Aorta (tissue), 5 donors: Measurements from ENCODE around the gene ATP6V0E1. TPM values are rescaled to one million over a fixed set of nuclear protein-coding genes. Genes with fewer than 3 reads are reported as not detected.

Experiments
- ATAC-seq: fragments of 200-7000 bp; cut with Tn5 transposase; one replicate; pipeline ENCODE4 v1.9.1; 2022; ENCODE audit warnings: moderate library complexity; ENCODE audit not compliant: low FRiP score
- DNase-seq, 2 donors: peaks; one replicate each; pipeline ENCODE4 v3.0.0-alpha.2; 2020
- H3K27ac ChIP-seq, 2 donors: one replicate each; pipeline ENCODE4 v1.5.1; 2013; ENCODE audit warnings: low read length in 2 of 2, mild to moderate bottlenecking in 2 of 2, moderate library complexity in 2 of 2, control low read depth in 1 of 2, inconsistent platforms in 1 of 2, low read depth in 1 of 2
- H3K27me3 ChIP-seq, 2 donors: one replicate each; pipeline ENCODE4 v1.6.1; 2013; ENCODE audit warnings: control low read depth in 1 of 2, low read length in 1 of 2, mild to moderate bottlenecking in 1 of 2, moderate library complexity in 1 of 2; ENCODE audit not compliant: insufficient read depth in 2 of 2, control insufficient read depth in 1 of 2
- H3K36me3 ChIP-seq, 2 donors: one replicate each; pipeline ENCODE4 v1.6.1; 2013; ENCODE audit warnings: control low read depth in 1 of 2, low read length in 1 of 2, mild to moderate bottlenecking in 1 of 2; ENCODE audit not compliant: insufficient read depth in 2 of 2, control insufficient read depth in 1 of 2
- H3K4me1 ChIP-seq, 2 donors: one replicate each; pipeline ENCODE4 v1.6.1; 2013; ENCODE audit warnings: low read length in 2 of 2, control low read depth in 1 of 2, mild to moderate bottlenecking in 1 of 2, moderate library complexity in 1 of 2; ENCODE audit not compliant: insufficient read depth in 2 of 2, control insufficient read depth in 1 of 2
- H3K4me3 ChIP-seq, 2 donors: one replicate each; pipeline ENCODE4 v1.5.1; 2013; ENCODE audit warnings: low read length in 2 of 2, control low read depth in 1 of 2, mild to moderate bottlenecking in 1 of 2
- H3K9me3 ChIP-seq: one replicate; pipeline ENCODE4 v1.6.1; 2013; ENCODE audit warnings: mild to moderate bottlenecking, low read length; ENCODE audit not compliant: control insufficient read depth
- WGBS, 2 donors: extraction: QIAGEN DNeasy Blood & Tissue Kit; methylation state at CpG; one replicate each; pipeline ENCODE4 v1.1.7; 2013; 5-methylcytosine and 5-hydroxymethylcytosine counted together
- intact Hi-C, 2 donors: fragments of 100-400 bp; cut with DNase I; formaldehyde crosslinking; loops; one replicate each; pipeline versions ENCODE4 v1.14.2 to v1.15.0; 2022
- polyA plus RNA-seq, 2 donors: library from polyadenylated mRNA; stranded (reverse); fragments of 200-250 nt; gene quantifications; one replicate each; pipeline ENCODE4 v1.2.3, GENCODE V29; 2013
- total RNA-seq, 2 donors: library from RNA; stranded (reverse); fragmentation: NEBNext Ultra II Directional; extraction: Animal tissue kit (Norgen Biotek cat#: 25700); gene quantifications; one replicate each; pipeline ENCODE4 v1.2.1, GENCODE V29; 2021
- donor health status: healthy with polysubstance abuse.
- donor health status: Bipolar disorder and iron deficiency.
- donor health status: DM: no; HTN: no; CAD: no.
- donor health status: DM: no; HTN: no; CAD: no.
- donor health status: DM: yes; HTN: yes; CAD: no.

The ATP6V0E1 gene
- total and polyA plus RNA-seq, 4 donors: 183 to 268 (median 218) TPM

DNA sequence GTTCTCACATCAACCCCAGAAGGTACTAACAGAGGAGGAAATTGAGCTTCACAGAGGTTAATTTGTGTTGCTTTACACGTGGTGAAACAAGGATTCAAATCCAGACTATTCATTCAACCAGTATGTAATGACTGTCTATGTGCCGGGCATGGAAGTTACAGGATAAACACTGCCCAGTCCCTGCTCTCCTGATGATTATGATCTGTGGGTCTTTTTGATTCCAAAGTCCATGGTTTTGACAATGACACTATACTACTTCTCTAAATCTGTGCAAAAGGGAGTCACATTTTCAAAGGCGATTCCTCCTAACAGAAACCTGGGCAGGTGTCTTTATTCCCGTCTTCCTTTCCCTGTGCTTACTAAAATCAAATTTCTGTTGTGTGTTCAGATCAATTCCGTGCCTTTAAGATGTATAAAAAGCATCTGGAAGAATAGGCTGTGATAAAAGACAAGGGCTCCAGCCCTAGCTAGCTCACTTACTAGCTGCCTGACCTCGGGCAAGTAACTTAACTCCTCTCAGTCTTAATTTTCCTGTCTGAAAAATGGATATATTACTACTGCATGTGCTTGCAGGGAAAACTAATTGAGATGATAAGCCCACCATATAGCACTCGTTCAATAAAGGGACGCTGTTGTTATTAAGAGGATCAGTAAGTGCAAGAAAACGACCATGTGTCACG lies 71.6 kb downstream of the ATP6V0E1 start:
- H3K9me3 ChIP-seq: no peaks in the 10 kb centered on the region
- no peak for ATAC-seq
- H3K27me3 ChIP-seq: no peaks in the 10 kb centered on the region
- intact Hi-C loops: loop anchor here (5.0 to 10.0 kb wide), 3 partner anchors 73 to 90 kb away; partner anchors contain the start of genes BNIP1 (in 2 of the 2) and ATP6V0E1 (in 1 of the 2)
- H3K36me3 ChIP-seq: no peaks in the 10 kb centered on the region
- H3K27ac ChIP-seq: no peak overlapping the region
- no peak for DNase-seq
- peak overlapping the region; percentile 64 to 79 for H3K4me3 ChIP-seq
- WGBS, 2 donors: 19 to 24% methylated on average over 10 of the region's 10 CpGs
- peaks cover 0 to 2% of the 10 kb centered on the region in 2 donors for H3K4me1 ChIP-seq

DNA sequence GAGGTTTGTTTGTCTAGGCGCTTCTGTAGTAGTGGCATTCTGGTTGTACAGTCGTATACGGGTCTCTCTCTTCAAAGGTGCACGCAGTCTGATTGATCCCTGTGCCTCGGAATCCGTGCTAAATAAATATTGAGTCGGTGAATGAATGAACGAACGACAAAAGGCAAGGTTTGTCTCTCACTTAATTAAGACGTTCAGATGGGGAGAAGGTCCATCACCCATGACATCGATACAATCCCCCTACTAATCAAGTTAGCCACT lies 72.1 kb downstream of the ATP6V0E1 start:
- DNase-seq: no peak
- WGBS, 2 donors: 0% methylated on average over 11 of the region's 11 CpGs

DNA sequence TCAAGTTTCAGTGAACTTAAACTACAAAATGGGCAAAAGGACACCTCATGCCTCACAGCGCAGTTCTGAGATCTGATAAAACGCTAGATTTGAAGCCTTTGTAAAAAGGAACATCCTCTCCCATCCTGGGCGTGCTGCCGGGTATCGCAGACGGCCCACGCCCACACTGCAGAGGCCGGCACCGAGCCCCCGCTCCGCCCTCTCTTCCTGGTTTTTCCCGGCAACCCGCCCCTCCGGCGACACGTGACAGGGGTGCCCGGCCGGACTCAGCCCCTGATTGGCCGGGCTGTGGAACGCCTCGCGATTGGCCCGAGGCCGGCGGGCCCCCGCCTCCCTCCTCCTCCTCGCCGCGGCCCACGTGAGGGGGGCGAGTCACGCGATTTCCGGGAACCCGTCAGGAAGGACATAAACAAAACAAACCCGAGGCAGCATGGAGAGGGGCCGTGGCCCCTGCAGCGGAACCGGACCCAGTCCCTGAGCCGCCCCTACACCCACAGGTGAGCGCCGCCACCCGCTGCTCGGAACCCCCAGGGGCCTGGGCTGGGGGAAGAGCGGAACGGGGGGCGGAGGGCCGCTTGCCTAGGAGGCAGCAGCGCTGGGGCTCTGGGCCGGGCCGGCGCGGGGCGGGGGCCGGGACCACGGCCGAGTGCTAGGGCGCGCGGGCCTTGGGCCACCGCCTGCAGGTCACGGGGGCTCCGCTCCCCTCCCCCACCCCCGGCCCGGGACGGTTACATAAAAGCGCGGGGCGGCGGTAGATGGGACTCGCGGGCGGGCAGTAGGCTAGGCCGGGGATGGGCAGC lies 72.6 kb downstream of the ATP6V0E1 start, which contains the start of gene CREBRF:
Gene CREBRF, plus strand, starts transcription at position 370 of the 800 bp plus-strand sequence. CDS start 24,424 bp downstream, outside the sequence.
- Histone ChIP-seq H3K4me3 (peak within 1 kb of the TSS; percentile 93 to 98), H3K4me1 (peaks cover 0 to 2% of the 10 kb centered on the region in 2 donors), H3K27ac (peak within 1 kb of the TSS; percentile 87 to 91), H3K27me3 (no peaks in the 10 kb centered on the region), H3K9me3 (no peaks in the 10 kb centered on the region), H3K36me3 (no peaks in the 10 kb centered on the region)
- 0 to 1% methylated on average over 59 to 74 of the region's 74 CpGs for WGBS, 2 donors
- intact Hi-C loops: loop anchor here (2.0 to 10.0 kb wide), 5 partner anchors 39 to 89 kb away; partner anchors contain the start of genes ATP6V0E1 (in 2 of the 2) and BNIP1 (in 2 of the 2)
- DNase-seq (peak; percentile 99), ATAC-seq (peak; percentile 95)

More for the DNA sequence above, 72.1 kb downstream of the ATP6V0E1 start:
- Histone ChIP-seq H3K9me3 (no peaks in the 10 kb centered on the region), H3K4me3 (peak overlapping the region; percentile 64 to 79), H3K27me3 (no peaks in the 10 kb centered on the region), H3K27ac (no peak overlapping the region), H3K36me3 (no peaks in the 10 kb centered on the region), H3K4me1 (peaks cover 0 to 2% of the 10 kb centered on the region in 2 donors)
- no peak for ATAC-seq
- intact Hi-C loops: loop anchor here (5.0 to 10.0 kb wide), 3 partner anchors 73 to 89 kb away; partner anchors contain the start of genes BNIP1 (in 2 of the 2) and ATP6V0E1 (in 1 of the 2)

DNA sequence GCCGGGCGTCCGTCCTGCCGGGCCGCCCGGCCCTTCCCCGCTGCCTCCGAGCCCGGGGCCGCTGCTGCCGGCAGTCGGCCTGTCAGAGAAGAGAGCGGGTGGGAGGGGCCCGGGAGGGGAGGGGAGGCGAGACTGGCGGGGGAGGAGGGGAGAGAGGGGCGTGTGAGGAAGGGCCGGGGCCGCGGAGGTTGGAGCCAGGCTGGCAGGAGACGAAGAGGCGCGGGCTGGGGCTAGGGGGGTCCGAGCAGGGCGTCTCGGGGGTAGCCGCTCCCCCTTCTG lies 73.2 kb downstream of the ATP6V0E1 start:
- intact Hi-C loops: loop anchor here (2.0 to 10.0 kb wide), 5 partner anchors 40 to 88 kb away; partner anchors contain the start of genes ATP6V0E1 (in 2 of the 2) and BNIP1 (in 2 of the 2)
- peak overlapping the region; percentile 93 to 98 for H3K4me3 ChIP-seq
- peak overlapping the region; percentile 87 to 91 for H3K27ac ChIP-seq
- H3K36me3 ChIP-seq: no peaks in the 10 kb centered on the region
- H3K27me3 ChIP-seq: no peaks in the 10 kb centered on the region
- ATAC-seq (peak; percentile 87), DNase-seq (peak in 1 of 2 donors; percentile 95)
- 0% methylated on average over 18 to 27 of the region's 27 CpGs for WGBS, 2 donors
- H3K4me1 ChIP-seq: peaks cover 0 to 2% of the 10 kb centered on the region in 2 donors
- no peaks in the 10 kb centered on the region for H3K9me3 ChIP-seq

DNA sequence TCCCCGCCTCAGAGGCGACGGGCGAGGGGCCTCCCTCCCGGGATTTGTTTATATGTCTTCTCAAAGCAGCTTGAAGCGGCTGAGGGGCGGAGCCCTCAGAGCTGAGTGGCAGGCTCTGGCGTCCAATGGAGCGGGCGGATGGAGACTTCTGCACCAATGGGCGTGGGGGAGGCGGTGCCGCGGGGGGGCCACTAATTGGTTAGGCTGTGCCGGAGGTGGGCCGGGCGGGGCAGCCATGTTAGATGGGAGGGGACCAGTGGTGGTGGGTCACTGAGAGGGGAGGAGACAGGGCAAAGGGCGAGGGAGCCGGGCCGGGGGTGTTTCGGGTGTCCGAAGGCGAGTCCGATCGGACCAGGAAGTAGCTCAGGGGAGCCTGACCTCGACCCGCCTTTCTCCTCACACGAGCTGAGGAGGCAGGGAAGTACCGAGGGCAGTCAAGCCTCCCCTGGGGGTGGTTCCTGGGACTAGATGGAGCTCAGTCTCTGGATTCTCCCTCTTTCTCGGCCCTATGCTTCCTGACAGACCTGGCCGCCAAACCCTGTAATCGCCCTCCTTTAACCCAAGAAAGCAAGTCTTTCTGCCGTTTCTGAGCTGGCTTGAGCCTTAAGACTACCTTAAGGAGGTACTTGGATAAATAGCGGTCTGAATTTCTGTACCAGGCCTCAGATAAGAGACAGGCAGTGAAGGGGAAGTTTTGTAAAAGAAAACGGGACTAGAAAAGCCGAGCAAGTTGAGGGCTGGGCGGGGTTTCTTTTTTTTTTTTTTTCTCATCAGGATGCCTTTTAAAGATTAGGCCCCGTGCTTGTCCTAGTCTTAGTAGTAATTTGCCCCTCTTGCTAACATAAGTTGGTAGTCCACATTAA lies 73.7 kb downstream of the ATP6V0E1 start:
- intact Hi-C loops: loop anchor here (2.0 to 10.0 kb wide), 5 partner anchors 40 to 88 kb away; partner anchors contain the start of genes ATP6V0E1 (in 2 of the 2) and BNIP1 (in 2 of the 2)
- Histone ChIP-seq H3K36me3 (no peaks in the 10 kb centered on the region), H3K27ac (peak overlapping the region; percentile 18 to 88), H3K27me3 (no peaks in the 10 kb centered on the region), H3K9me3 (no peaks in the 10 kb centered on the region), H3K4me3 (peak overlapping the region; percentile 93 to 98), H3K4me1 (peaks cover 0 to 2% of the 10 kb centered on the region in 2 donors)
- WGBS, 2 donors: 0 to 1% methylated on average over 27 to 38 of the region's 38 CpGs
- peak; percentile 98 for ATAC-seq
- peak; percentile 100 for DNase-seq

DNA sequence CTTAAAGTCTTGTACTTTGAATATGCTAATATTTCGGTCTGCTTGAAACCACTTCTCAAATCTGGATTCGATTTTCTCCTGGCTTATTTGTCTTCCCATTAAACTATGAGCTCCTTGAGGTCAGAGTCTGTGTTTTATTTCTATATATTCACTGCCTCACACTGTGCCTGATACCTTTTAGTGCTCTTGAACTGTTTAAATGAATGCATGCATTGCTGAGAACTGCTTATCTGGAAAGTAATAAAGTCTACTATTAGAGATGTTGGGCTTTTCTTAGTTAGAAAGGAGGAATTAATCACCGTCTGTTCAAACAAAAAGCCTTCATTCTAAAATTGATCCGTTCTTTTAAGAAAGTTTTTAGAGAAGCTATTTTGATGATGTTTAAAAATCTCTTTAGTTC lies 78.6 kb downstream of the ATP6V0E1 start:
- Histone ChIP-seq H3K27me3 (no peaks in the 10 kb centered on the region), H3K36me3 (no peaks in the 10 kb centered on the region), H3K9me3 (no peaks in the 10 kb centered on the region), H3K4me3 (no peak overlapping the region), H3K27ac (no peak overlapping the region), H3K4me1 (peaks cover 0 to 2% of the 10 kb centered on the region in 2 donors)
- no peak for ATAC-seq
- no peak for DNase-seq
- intact Hi-C loops: no loop called here
- 74 to 85% methylated on average over 4 of the region's 4 CpGs for WGBS, 2 donors

GRCh38 chr5:173065155-173065554 lies 81.6 kb downstream of the ATP6V0E1 start:
- no peaks in the 10 kb centered on the region for H3K4me1 ChIP-seq
- no peak overlapping the region for H3K27ac ChIP-seq
- ATAC-seq: no peak
- intact Hi-C loops: no loop called here
- H3K4me3 ChIP-seq: no peak overlapping the region
- H3K9me3 ChIP-seq: no peaks in the 10 kb centered on the region
- no peaks in the 10 kb centered on the region for H3K36me3 ChIP-seq
- no peaks in the 10 kb centered on the region for H3K27me3 ChIP-seq
- no peak for DNase-seq

DNA sequence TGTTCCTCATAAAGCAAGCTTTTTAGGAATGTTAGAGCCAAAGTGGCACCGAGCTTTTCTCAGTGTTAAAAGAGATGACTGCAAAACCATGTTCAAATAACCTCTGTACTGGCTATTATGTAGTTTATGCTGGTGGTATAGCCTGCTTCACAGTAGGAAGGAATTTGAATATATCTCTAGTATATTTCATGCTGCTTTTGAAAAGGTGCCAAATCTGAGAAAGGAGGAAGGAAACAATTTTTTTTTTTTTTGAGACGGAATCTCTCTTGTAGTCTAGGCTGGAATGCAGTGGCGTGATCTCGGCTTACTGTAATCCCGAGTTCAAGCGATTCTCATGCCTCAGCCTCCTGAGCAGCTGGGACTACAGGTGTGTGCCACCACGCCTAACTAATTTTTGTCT lies 86.1 kb downstream of the ATP6V0E1 start:
- ATAC-seq: no peak
- no peaks in the 10 kb centered on the region for H3K36me3 ChIP-seq
- DNase-seq: no peak
- H3K9me3 ChIP-seq: no peaks in the 10 kb centered on the region
- no peaks in the 10 kb centered on the region for H3K4me1 ChIP-seq
- WGBS, 2 donors: 86 to 87% methylated on average over 7 of the region's 7 CpGs
- intact Hi-C loops: no loop called here
- no peaks in the 10 kb centered on the region for H3K27me3 ChIP-seq
- H3K4me3 ChIP-seq: no peak overlapping the region
- H3K27ac ChIP-seq: no peak overlapping the region
